Activated CD8-positive, alpha-beta memory T cell treated with anti-CD3 and anti-CD28 coated beads for 36 hours (primary cell): ENCODE results near the gene CD52. TPM values are rescaled to one million over a fixed set of nuclear protein-coding genes. Genes with fewer than 3 reads are reported as not detected.

Experiments
- CTCF ChIA-PET: fragments of 350-600 bp; sonication (Branson Sonifier 250); formaldehyde crosslinking; loops from one replicate; lab custom pipeline; 2021; ENCODE audit warnings: antibody characterized with exemption; lab: Charles Lee
- POLR2A ChIA-PET: fragments of 350-600 bp; sonication (Branson Sonifier 250); formaldehyde crosslinking; loops from one replicate; lab custom pipeline; 2021; ENCODE audit warnings: antibody characterized with exemption; lab: Charles Lee
- total RNA-seq, 2 experiments: library from RNA; stranded (reverse); gene quantifications; one replicate each; pipeline ENCODE4 v1.2.3, GENCODE V29; 2021

The CD52 gene
- total RNA-seq, 2 experiments from 2014 or later = 252 to 254 TPM

GRCh38 chr1:26291939-26292338 is 25.8 kb upstream of the CD52 start:
- ChIA-PET POLR2A (no interaction called here), CTCF (interaction anchor here (1.6 kb wide), 1 partner anchor 25 kb away, joined by 6 read pairs; no protein-coding TSS in a partner anchor)

- POLR2A ChIA-PET = interaction anchor here (0.6 kb wide), 1 partner anchor 29 kb away, joined by 4 read pairs; no protein-coding TSS in a partner anchor
- CTCF ChIA-PET = interaction anchor here (0.6 to 1.6 kb wide), 2 partner anchors 24 to 427 kb away, joined by 3 to 6 read pairs; no protein-coding TSS in a partner anchor
These were observed 25.0 kb upstream of the CD52 start for GRCh38 chr1:26292735-26293134.

GRCh38 chr1:26293911-26294463 is 23.8 kb upstream of the CD52 start:
- CTCF ChIA-PET = no interaction called here
- POLR2A ChIA-PET = no interaction called here

GRCh38 chr1:26295194-26296138 is 22.3 kb upstream of the CD52 start:
- ChIA-PET POLR2A (no interaction called here), CTCF (interaction anchor here (0.8 to 1.8 kb wide), 2 partner anchors 13 to 26 kb away, joined by 3 to 5 read pairs; no protein-coding TSS in a partner anchor)

- ChIA-PET CTCF (interaction anchor here (0.5 to 1.8 kb wide), 4 partner anchors 11 to 25 kb away, joined by 3 to 5 read pairs (median 3); no protein-coding TSS in a partner anchor), POLR2A (no interaction called here)
These were observed 21.3 kb upstream of the CD52 start for GRCh38 chr1:26296340-26297056.

- POLR2A ChIA-PET = no interaction called here
- CTCF ChIA-PET = interaction anchor here (0.5 to 1.8 kb wide), 3 partner anchors 10 to 24 kb away, joined by 3 to 5 read pairs (median 3); no protein-coding TSS in a partner anchor
These were observed 20.5 kb upstream of the CD52 start for GRCh38 chr1:26297057-26297790.

- ChIA-PET CTCF (no interaction called here), POLR2A (no interaction called here)
These were observed 20.0 kb upstream of the CD52 start for GRCh38 chr1:26297791-26298124.

GRCh38 chr1:26300578-26301275 is 17.0 kb upstream of the CD52 start:
- POLR2A ChIA-PET = no interaction called here
- CTCF ChIA-PET = interaction anchor here (1.0 to 1.6 kb wide), 3 partner anchors 10 to 21 kb away, joined by 3 to 5 read pairs (median 4); no protein-coding TSS in a partner anchor

- ChIA-PET POLR2A (interaction anchor here (1.5 kb wide), 1 partner anchor 12 kb away, joined by 3 read pairs; no protein-coding TSS in a partner anchor), CTCF (no interaction called here)
These were observed 14.9 kb upstream of the CD52 start for GRCh38 chr1:26302733-26303405.

GRCh38 chr1:26305667-26306289 is 12.0 kb upstream of the CD52 start:
- ChIA-PET POLR2A (interaction anchor here (3.1 kb wide), 1 partner anchor 17 kb away, joined by 19 read pairs; no protein-coding TSS in a partner anchor), CTCF (interaction anchor here (1.2 to 3.2 kb wide), 4 partner anchors 9 to 25 kb away, joined by 3 to 14 read pairs (median 7); no protein-coding TSS in a partner anchor)

GRCh38 chr1:26306290-26307229 is 11.2 kb upstream of the CD52 start, which contains the start of gene UBXN11:
Gene UBXN11, minus strand, starts transcription at chr1:26306636. Its CDS starts 3,753 bp downstream, at chr1:26302883.
- CTCF ChIA-PET = interaction anchor here (0.7 to 3.6 kb wide), 11 partner anchors 8 to 85 kb away, joined by 3 to 14 read pairs (median 4); partner anchors contain the start of genes CD52, CEP85 and SH3BGRL3
- POLR2A ChIA-PET = interaction anchor here (0.6 to 3.1 kb wide), 5 partner anchors 12 to 78 kb away, joined by 4 to 19 read pairs (median 9); partner anchors contain the start of gene CD52

GRCh38 chr1:26307363-26307781 is 10.4 kb upstream of the CD52 start:
- POLR2A ChIA-PET = interaction anchor here (0.6 to 3.1 kb wide), 6 partner anchors 11 to 78 kb away, joined by 4 to 19 read pairs (median 7); partner anchors contain the start of gene CD52
- CTCF ChIA-PET = interaction anchor here (0.7 to 4.5 kb wide), 11 partner anchors 8 to 110 kb away, joined by 3 to 26 read pairs (median 6); partner anchors contain the start of genes CD52 and SH3BGRL3

- POLR2A ChIA-PET = interaction anchor here (0.6 to 3.1 kb wide), 4 partner anchors 10 to 62 kb away, joined by 4 to 19 read pairs (median 10); partner anchors contain the start of gene CD52
- CTCF ChIA-PET = interaction anchor here (0.6 to 4.5 kb wide), 11 partner anchors 10 to 109 kb away, joined by 3 to 26 read pairs (median 8); partner anchors contain the start of genes CD52 and SH3BGRL3
These were observed 9.5 kb upstream of the CD52 start for GRCh38 chr1:26307966-26308899.

- CTCF ChIA-PET = interaction anchor here (1.0 to 2.4 kb wide), 12 partner anchors 8 to 103 kb away, joined by 3 to 11 read pairs (median 4); partner anchors contain the start of genes CEP85, SH3BGRL3 and UBXN11
- POLR2A ChIA-PET = interaction anchor here (1.1 kb wide), 1 partner anchor 26 kb away, joined by 4 read pairs; no protein-coding TSS in a partner anchor
These were observed 3.3 kb upstream of the CD52 start for GRCh38 chr1:26314501-26314900.
